Motor neuron (in vitro differentiated cells): ENCODE measurements around the gene C22orf42. TPM values are rescaled to one million over a fixed set of nuclear protein-coding genes. Genes with fewer than 3 reads are reported as not detected.
A peak's percentile ranks its signal among the peaks of the same experiment; 100 is the strongest.
"Not testable (repeated sequence)": the region's sequence is repeated elsewhere in the genome, so short reads cannot be mapped to it uniquely, and the experiment has no call there.

Experiments used
- ATAC-seq, 8 experiments: fragments of 200-7000 bp; cut with Tn5 transposase; replicated peaks in 6 of 8; 2 replicates each; pipeline ENCODE4 v1.8.0; 2021; ENCODE audit warnings: mild to moderate bottlenecking in 8 of 8, moderate library complexity in 8 of 8
- H3K27ac ChIP-seq, 2 donors: fragments of 250-450 bp; sonication (Bioruptor Pico); 2 replicates each; pipeline ENCODE4 v1.9.0; 2021; ENCODE audit warnings: antibody characterized with exemption in 2 of 2, mild to moderate bottlenecking in 2 of 2, moderate library complexity in 1 of 2
- H3K4me1 ChIP-seq, 2 donors: fragments of 250-450 bp; sonication (Bioruptor Pico); replicated peaks in 1 of 2; 2 replicates each; pipeline ENCODE4 v1.6.1; 2021; ENCODE audit warnings: antibody characterized with exemption in 2 of 2, mild to moderate bottlenecking in 2 of 2, moderate library complexity in 1 of 2
- H3K4me3 ChIP-seq, 5 donors: fragments of 250-450 bp; sonication (Bioruptor Pico); 2 replicates each; pipeline ENCODE4 v1.9.0; 2021; ENCODE audit warnings: antibody characterized with exemption in 5 of 5, mild to moderate bottlenecking in 5 of 5, moderate library complexity in 4 of 5
- WGBS, 10 experiments: fragments of 450-650 bp; shearing (Covaris generic); methylation state at CpG; one replicate each; pipeline ENCODE4 v1.0.0; 2022; 5-methylcytosine and 5-hydroxymethylcytosine counted together
- in situ Hi-C, 9 experiments: fragments of 400-800 bp; cut with MboI; loops; one replicate each; pipeline ENCODE4 v1.15.0; 2021; ENCODE audit warnings: low sequenced_read_pairs in 9 of 9, low pct_unique_long_range_greater_than_20kb in 2 of 9; ENCODE audit not compliant: unreplicated experiment in 9 of 9
- total RNA-seq, 8 experiments: library from RNA; unstranded; fragments of 300-600 nt; gene quantifications; 2 replicates each; pipeline versions ENCODE4 v1.2.3 to v1.2.4, GENCODE V29; 2022

Gene C22orf42
- total RNA-seq, 8 experiments from 2014 or later, result 0.71 to 5.2 (median 3.0) TPM; not detected in 3

DNA sequence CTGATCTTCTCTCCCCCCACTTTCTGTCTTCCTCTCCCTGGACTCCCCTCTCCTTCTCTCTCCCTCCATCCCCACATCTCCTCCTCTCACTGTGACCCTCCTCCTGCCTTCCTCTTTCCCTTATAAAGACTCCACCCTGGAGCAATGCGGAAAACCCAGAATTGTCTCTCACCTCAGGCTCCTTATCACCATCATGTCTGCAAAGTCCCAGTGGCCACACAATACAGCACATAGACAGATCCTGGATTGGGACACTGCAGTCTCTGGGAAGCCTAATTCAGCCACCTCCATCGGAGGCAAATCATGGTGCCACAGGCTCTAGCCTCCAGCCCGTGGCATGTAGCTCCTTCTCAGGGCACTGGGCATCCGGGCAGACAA, 43.0 kb upstream of the C22orf42 start:
- WGBS, 10 experiments, result 0 to 83% (median 33%) methylated on average over 1 to 3 of the region's 4 CpGs; no CpG with 5 or more reads in 3 of the 10 experiments
- peak overlapping the region in 2 of 5 donors; percentile 54 to 60 for H3K4me3 ChIP-seq
- no peak overlapping the region for H3K27ac ChIP-seq

DNA sequence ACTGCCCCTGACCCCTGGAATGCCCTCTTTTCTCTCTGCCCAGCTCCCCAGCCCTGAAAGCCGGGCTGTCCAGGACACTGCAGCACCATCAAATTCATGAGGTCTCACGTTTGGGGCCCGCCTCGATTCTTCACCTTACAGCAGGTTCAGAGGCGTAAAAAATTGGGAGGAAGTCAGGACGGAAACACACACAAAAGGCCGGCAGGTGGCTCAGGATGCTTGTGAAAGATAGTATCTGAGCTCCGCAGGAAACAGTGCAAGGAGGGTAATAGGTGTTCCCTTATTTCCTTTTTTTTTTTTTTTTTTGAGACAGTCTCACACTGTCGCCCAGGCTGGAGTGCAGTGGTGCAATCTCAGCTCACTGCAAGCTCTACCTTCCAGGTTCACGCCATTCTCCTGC, 41.6 kb upstream of the C22orf42 start:
- no peak for ATAC-seq
- Histone ChIP-seq H3K27ac (no peak overlapping the region), H3K4me3 (no peak overlapping the region), H3K4me1 (peaks cover 3 to 6% of the 10 kb centered on the region in 2 donors)
- WGBS, 10 experiments, result 32 to 77% (median 59%) methylated on average over 2 to 8 of the region's 10 CpGs; no CpG with 5 or more reads in 5 of the 10 experiments
- in situ Hi-C loops, result no loop called here

More for the DNA sequence above, 43.0 kb upstream of the C22orf42 start:
- ATAC-seq, result no peak
- H3K4me1 ChIP-seq, result peaks cover 3 to 6% of the 10 kb centered on the region in 2 donors
- in situ Hi-C loops, result no loop called here

DNA sequence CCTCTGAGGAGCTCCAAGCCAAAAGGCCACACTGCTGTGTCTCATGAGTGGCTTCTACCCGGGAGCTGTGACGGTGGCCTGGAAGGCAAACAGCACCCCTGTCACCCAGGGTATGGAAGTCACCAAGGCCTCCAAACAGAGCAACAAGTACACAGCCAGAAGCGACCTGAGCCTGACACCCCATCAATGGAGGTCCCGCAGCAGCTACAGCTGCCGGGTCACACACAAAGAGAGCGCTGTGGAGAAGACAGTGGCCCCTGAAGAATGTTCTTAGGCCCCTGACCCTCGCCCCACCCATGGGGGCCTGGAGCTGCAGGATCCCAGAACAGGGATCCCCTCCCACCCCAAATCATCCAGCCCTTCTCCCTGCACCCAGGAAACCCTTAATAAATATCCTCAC, 40.9 kb upstream of the C22orf42 start:
- no peak for ATAC-seq
- Histone ChIP-seq H3K4me1 (peaks cover 3 to 6% of the 10 kb centered on the region in 2 donors), H3K27ac (no peak overlapping the region), H3K4me3 (no peak overlapping the region)
- in situ Hi-C loops, result no loop called here
- no CpG with 5 or more reads among the region's 7 CpGs for WGBS, 10 experiments

DNA sequence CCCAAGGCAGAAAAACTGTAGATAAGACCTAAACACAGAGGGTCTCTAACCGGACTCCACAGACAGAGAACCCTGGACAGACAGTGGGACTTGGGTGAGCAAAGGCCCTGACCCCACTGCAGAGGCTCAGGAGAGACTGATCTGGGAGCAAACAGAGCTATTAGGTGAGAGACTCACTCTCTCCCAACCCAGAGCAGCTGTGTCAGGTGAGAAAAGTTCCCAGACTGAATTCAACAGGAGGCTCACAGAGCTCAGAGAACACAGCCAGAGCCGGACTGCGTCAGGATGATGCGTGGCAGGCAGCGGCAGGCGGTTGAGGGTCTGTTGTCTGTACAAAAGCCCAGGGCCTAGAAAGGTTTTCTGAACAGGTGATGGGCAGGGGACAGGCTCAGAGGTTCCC, 40.2 kb upstream of the C22orf42 start:
- no peak overlapping the region for H3K27ac ChIP-seq
- ATAC-seq, result no peak
- in situ Hi-C loops, result no loop called here
- 50 to 93% (median 80%) methylated on average over 1 to 5 of the region's 6 CpGs; no CpG with 5 or more reads in 3 of the 10 experiments for WGBS, 10 experiments
- H3K4me3 ChIP-seq, result no peak overlapping the region
- H3K4me1 ChIP-seq, result peaks cover 3 to 6% of the 10 kb centered on the region in 2 donors

DNA sequence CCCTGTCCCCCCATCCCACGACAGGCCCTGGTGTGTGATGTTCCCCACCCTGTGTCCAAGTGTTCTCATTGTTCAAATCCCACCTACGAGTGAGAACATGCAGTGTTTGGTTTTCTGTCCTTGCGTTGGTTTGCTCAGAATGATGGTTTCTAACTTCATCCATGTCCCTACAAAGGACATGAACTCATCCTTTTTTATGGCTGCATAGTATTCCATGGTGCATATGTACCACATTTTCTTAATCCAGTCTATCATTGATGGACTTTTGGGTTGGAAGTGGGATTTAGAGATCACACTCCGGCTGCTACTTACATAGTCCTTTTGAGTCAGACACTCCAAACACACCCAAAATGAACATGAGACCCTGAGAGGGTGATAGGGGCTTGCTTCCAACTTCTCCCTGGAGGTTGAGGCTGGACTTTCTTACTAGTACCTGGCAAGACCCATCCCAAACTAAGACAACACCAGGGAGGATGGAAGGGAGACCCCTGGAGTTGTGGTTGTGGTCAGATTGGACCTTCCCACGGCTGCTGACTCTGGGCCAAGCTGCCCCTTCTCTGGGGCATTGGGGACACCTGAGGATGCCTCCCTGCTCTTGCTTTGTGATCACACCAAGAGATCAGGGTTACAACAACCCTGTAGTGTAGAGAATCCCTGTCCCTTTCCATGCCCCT, 38.6 kb upstream of the C22orf42 start:
- H3K4me3 ChIP-seq, in situ Hi-C loops, H3K4me1 ChIP-seq, H3K27ac ChIP-seq, ATAC-seq: not testable (repeated sequence)
- 33 to 100% (median 92%) methylated on average over 1 to 3 of the region's 5 CpGs; no CpG with 5 or more reads in 2 of the 10 experiments for WGBS, 10 experiments

DNA sequence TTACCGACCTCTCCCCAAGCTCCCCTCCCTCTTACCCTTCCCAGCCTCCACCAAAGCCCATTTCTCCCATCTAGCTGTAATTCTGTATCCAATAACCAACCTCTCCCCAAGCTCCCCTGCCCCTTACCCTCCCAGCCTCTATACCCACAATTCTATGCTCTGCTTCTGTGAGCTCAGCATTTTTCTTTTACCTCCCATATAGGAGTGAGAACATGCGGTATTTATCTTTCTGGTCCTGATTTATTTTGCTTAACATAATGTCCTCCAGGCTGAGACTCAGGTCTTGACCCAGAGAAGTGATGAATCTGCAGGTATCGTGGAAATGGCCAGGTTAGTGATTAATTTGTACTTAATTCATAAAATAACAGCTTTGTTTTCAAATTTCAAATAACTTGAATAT, 36.8 kb upstream of the C22orf42 start:
- 0 to 92% (median 38%) methylated on average over 1 to 2 of the region's 3 CpGs; no CpG with 5 or more reads in 3 of the 10 experiments for WGBS, 10 experiments
- ATAC-seq, result peak in 5 of 8 experiments; percentile 46 to 73 (median 56)
- H3K4me1 ChIP-seq, H3K27ac ChIP-seq, in situ Hi-C loops, H3K4me3 ChIP-seq: not testable (repeated sequence)

DNA sequence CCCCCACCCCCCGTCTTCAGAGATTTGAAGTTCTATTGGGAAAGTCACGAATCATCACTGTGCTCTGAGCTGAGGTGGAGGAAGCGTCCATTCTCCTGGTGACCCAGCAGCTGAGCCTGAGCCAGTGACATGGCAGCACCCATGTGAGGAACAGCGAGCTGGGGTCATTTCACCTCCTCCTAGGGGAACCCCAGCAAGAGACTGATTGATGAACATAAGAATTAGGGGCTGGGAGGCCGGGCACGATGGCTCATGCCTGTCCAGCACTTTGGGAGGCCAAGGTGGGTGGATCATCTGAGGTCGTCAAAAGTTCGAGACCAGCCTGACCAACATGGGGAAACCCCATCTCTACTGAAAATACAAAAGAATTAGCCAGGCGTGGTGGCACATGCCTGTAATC, 34.2 kb upstream of the C22orf42 start:
- in situ Hi-C loops, H3K4me3 ChIP-seq, ATAC-seq, H3K4me1 ChIP-seq, H3K27ac ChIP-seq: not testable (repeated sequence)
- WGBS, 10 experiments, result 0 to 83% (median 70%) methylated on average over 1 to 6 of the region's 9 CpGs; no CpG with 5 or more reads in 5 of the 10 experiments

DNA sequence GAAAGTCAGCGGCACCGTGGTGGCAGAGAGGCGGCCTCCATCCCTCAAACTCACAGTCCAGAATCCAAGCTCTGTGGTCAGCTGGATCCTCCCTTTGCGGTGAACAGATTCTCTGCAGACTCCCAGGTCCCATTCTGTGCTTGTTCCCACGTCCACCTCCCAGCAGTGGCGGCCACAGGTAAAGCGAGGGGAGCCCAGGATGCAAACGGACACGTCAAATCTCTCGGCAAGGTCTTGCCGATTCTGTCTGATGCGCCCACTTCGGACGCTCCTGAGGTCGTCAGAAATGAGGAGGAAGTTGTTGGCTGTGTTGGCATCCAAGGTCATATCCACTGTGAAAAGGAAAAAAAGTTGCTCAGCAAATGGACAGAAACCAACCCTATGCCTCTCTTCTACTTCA, 31.9 kb upstream of the C22orf42 start:
- H3K4me3 ChIP-seq, result not testable (repeated sequence)
- 0% methylated on average over 1 of the region's 15 CpGs; no CpG with 5 or more reads in 9 of the 10 experiments for WGBS, 10 experiments

DNA sequence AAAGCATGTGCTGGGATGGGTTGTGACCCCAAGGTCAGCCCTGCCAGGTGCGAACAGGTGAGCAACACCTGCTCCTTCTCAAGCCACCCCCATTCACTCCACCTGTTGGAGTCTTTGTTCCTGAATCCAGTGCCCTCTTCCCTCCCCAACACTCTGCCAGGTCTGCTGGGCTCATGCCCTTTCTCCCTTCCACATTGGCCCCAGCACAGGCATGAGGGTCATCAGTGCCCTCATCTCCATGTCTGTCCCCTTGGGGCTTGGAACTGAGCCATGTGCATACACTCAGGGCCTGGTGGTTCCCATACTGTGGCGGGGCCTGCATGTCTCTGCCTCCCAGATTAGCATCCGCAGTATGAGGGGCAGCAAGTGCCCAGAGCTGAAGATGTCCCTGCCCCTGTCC, 26.7 kb upstream of the C22orf42 start:
- Histone ChIP-seq H3K4me3 (no peak overlapping the region), H3K4me1 (no peaks in the 10 kb centered on the region), H3K27ac (no peak overlapping the region)
- in situ Hi-C loops, result no loop called here
- peak in 2 of 8 experiments; percentile 18 to 44 for ATAC-seq
- 0 to 100% (median 90%) methylated on average over 1 to 2 of the region's 3 CpGs; no CpG with 5 or more reads in 6 of the 10 experiments for WGBS, 10 experiments

More for the DNA sequence above, 31.9 kb upstream of the C22orf42 start:
- H3K27ac ChIP-seq, H3K4me1 ChIP-seq, in situ Hi-C loops, ATAC-seq: not testable (repeated sequence)

DNA sequence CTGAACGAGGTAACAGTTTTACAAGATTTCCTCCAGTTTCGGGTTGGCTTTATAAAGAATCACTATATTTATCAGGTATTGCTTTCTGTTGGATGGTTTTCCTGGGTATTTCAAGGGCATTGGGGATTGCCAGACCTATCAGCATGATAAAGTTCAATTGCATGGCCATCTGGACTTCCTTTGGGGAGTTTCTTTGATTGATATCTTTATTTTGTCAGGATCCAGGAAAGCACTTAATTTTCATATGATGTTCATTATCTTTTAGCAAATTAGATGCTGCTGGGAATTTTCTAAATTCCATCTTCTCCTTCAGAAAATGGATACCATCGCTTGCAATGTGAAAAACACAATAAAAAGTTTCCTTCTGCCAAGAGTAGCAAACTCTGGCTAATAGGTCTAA, 24.5 kb upstream of the C22orf42 start:
- in situ Hi-C loops, result no loop called here
- no peak overlapping the region for H3K4me3 ChIP-seq
- no peak for ATAC-seq
- H3K4me1 ChIP-seq, result no peaks in the 10 kb centered on the region
- WGBS, 10 experiments, result 0 to 83% (median 59%) methylated on average over 1 to 3 of the region's 3 CpGs; no CpG with 5 or more reads in 1 of the 10 experiments
- no peak overlapping the region for H3K27ac ChIP-seq

DNA sequence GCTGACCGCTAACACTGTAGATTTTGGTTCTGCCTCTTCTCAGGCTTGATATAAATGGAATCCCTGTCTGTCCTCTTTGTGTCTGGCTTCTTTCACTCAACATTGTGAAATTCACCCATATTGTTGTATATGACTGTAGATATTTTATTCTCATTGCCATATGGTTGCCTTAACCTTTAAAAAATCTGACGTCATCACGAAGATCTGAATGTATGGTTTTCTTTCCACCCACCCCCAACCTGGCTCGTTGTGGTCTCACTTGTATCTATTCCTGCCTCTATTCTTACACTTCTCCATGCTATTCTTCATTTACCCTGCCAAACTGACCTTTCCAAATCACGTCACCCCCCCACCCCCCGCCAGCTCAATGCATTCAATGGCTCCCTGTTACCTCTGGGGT, 21.9 kb upstream of the C22orf42 start:
- in situ Hi-C loops, result no loop called here
- Histone ChIP-seq H3K27ac (no peak overlapping the region), H3K4me3 (no peak overlapping the region), H3K4me1 (peaks cover 0 to 1% of the 10 kb centered on the region in 2 donors)
- no peak for ATAC-seq
- WGBS, 10 experiments, result 0 to 95% (median 50%) methylated on average over 1 to 4 of the region's 6 CpGs; no CpG with 5 or more reads in 5 of the 10 experiments

DNA sequence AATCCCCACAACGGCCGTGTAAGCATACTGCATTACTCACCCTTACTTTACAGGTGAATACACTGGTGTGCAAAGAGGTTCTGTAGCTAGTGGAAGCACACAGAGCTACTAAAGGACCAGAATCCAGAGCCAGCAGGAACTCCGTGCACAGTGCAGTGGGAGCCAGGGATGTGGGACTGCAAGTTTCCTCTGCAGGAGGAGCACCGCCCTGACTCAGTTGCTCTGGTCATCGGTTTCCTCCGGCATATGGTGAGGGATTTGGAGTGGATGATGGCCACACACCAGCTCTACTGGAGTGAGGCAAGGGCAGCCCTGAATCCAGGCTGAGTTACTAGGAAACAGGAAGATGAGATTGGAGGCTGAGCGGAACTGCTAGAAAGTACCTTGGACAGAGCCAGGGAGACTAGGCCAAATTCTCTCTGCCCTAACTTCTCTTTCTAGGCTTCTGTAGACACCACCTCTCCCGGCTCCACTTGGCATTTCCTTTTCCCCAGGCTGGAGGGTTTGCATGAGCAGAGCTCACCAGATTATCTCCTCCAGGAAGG, 18.2 kb upstream of the C22orf42 start:
- WGBS, 10 experiments, result 46 to 86% (median 67%) methylated on average over 1 to 4 of the region's 8 CpGs; no CpG with 5 or more reads in 5 of the 10 experiments
- in situ Hi-C loops, result no loop called here
- ATAC-seq, result no peak

DNA sequence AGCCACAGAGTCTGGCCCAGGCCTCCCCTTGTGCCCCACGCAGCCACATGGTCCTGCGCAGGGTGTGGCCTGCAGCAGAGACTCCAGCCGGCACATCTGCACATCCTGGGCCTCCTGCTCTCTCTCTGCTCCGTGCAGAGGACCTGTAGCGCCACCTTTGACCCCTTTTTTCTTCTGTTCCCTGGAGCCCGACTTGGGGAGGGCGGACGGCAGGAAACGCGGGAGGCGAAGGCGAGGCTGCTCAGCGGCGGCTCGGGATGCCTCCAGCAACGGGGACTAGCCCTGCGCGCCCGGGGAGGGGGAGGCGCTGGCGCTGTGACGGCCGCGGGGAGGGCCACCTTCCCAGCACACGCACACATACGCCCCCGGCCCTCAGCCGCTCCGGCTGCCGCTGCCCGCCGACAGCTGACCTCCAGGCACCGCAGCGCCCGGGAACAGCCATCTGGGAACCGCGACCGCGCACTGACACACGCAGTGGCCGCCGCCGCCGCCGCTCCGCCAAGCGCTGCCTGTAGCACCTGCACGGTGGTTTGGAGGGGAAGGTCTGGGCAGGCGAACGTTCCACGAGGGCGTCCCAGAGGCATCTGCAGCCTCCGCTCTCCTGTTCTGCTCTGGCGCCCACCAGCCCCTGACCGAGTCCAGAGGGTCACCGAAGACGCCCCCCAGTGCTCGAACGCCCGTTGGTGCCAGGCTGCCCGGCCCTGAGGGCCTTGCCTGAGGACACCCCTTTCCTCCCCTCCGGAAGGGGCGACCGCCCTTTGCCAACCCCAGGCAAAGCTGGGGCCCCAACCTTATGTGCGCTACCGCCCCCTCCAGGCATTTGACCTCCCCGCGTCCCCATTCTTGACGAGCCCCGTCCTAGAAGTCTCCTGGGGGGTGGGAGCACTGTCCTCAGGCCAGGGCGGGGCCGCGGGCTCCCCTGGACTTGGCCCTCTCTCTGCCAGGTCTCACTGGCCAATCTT, 16.9 kb upstream of the C22orf42 start:
- ATAC-seq, result peak; percentile 57 to 93 (median 88)
- H3K27ac ChIP-seq, result no peak overlapping the region

More for the DNA sequence above, 18.2 kb upstream of the C22orf42 start:
- Histone ChIP-seq H3K4me3 (no peak overlapping the region), H3K27ac (no peak overlapping the region), H3K4me1 (peaks cover 0 to 3% of the 10 kb centered on the region in 2 donors)

More for the DNA sequence above, 16.9 kb upstream of the C22orf42 start:
- peak overlapping the region; percentile 15 to 31 (median 27) for H3K4me3 ChIP-seq
- WGBS, 10 experiments, result 0 to 17% (median 2%) methylated on average over 1 to 14 of the region's 73 CpGs; no CpG with 5 or more reads in 2 of the 10 experiments
- in situ Hi-C loops, result no loop called here
- peaks cover 0 to 3% of the 10 kb centered on the region in 2 donors for H3K4me1 ChIP-seq
